ENCODE measurements around the gene LDB2. TPM values are rescaled to one million over a fixed set of nuclear protein-coding genes. Genes with fewer than 3 reads are reported as not detected.

Gene LDB2
- total and polyA plus RNA-seq, 2 of the 8 experiments (the other 6 are each of a cell fraction or from before 2014, with no cell fraction given), result 57.0 to 140 TPM

- TF ChIP-seq, protein P1, sequence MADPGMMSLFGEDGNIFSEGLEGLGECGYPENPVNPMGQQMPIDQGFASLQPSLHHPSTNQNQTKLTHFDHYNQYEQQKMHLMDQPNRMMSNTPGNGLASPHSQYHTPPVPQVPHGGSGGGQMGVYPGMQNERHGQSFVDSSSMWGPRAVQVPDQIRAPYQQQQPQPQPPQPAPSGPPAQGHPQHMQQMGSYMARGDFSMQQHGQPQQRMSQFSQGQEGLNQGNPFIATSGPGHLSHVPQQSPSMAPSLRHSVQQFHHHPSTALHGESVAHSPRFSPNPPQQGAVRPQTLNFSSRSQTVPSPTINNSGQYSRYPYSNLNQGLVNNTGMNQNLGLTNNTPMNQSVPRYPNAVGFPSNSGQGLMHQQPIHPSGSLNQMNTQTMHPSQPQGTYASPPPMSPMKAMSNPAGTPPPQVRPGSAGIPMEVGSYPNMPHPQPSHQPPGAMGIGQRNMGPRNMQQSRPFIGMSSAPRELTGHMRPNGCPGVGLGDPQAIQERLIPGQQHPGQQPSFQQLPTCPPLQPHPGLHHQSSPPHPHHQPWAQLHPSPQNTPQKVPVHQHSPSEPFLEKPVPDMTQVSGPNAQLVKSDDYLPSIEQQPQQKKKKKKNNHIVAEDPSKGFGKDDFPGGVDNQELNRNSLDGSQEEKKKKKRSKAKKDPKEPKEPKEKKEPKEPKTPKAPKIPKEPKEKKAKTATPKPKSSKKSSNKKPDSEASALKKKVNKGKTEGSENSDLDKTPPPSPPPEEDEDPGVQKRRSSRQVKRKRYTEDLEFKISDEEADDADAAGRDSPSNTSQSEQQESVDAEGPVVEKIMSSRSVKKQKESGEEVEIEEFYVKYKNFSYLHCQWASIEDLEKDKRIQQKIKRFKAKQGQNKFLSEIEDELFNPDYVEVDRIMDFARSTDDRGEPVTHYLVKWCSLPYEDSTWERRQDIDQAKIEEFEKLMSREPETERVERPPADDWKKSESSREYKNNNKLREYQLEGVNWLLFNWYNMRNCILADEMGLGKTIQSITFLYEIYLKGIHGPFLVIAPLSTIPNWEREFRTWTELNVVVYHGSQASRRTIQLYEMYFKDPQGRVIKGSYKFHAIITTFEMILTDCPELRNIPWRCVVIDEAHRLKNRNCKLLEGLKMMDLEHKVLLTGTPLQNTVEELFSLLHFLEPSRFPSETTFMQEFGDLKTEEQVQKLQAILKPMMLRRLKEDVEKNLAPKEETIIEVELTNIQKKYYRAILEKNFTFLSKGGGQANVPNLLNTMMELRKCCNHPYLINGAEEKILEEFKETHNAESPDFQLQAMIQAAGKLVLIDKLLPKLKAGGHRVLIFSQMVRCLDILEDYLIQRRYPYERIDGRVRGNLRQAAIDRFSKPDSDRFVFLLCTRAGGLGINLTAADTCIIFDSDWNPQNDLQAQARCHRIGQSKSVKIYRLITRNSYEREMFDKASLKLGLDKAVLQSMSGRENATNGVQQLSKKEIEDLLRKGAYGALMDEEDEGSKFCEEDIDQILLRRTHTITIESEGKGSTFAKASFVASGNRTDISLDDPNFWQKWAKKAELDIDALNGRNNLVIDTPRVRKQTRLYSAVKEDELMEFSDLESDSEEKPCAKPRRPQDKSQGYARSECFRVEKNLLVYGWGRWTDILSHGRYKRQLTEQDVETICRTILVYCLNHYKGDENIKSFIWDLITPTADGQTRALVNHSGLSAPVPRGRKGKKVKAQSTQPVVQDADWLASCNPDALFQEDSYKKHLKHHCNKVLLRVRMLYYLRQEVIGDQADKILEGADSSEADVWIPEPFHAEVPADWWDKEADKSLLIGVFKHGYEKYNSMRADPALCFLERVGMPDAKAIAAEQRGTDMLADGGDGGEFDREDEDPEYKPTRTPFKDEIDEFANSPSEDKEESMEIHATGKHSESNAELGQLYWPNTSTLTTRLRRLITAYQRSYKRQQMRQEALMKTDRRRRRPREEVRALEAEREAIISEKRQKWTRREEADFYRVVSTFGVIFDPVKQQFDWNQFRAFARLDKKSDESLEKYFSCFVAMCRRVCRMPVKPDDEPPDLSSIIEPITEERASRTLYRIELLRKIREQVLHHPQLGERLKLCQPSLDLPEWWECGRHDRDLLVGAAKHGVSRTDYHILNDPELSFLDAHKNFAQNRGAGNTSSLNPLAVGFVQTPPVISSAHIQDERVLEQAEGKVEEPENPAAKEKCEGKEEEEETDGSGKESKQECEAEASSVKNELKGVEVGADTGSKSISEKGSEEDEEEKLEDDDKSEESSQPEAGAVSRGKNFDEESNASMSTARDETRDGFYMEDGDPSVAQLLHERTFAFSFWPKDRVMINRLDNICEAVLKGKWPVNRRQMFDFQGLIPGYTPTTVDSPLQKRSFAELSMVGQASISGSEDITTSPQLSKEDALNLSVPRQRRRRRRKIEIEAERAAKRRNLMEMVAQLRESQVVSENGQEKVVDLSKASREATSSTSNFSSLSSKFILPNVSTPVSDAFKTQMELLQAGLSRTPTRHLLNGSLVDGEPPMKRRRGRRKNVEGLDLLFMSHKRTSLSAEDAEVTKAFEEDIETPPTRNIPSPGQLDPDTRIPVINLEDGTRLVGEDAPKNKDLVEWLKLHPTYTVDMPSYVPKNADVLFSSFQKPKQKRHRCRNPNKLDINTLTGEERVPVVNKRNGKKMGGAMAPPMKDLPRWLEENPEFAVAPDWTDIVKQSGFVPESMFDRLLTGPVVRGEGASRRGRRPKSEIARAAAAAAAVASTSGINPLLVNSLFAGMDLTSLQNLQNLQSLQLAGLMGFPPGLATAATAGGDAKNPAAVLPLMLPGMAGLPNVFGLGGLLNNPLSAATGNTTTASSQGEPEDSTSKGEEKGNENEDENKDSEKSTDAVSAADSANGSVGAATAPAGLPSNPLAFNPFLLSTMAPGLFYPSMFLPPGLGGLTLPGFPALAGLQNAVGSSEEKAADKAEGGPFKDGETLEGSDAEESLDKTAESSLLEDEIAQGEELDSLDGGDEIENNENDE (IDR thresholded peaks at IDR 0.05; ENCODE audit: insufficient replicate concordance, low read length), result no peak
Observed at GRCh38 chr4:16636912-16637630, 261.4 kb downstream of the LDB2 start (continued).

Data from H1 (cell line).